IMR-90 (cell line): ENCODE results near the gene MELTF. TPM values are rescaled to one million over a fixed set of nuclear protein-coding genes. Genes with fewer than 3 reads are reported as not detected.
"Not testable (repeated sequence)": the region's sequence is repeated elsewhere in the genome, so short reads cannot be mapped to it uniquely, and the experiment has no call there.

Experiments used
- ATAC-seq: fragments of 200-7000 bp; cut with Tn5 transposase; 2 replicates; pipeline ENCODE4 v1.9.1; 2020; ENCODE audit warnings: low read depth, mild to moderate bottlenecking, moderate library complexity
- BruUV-seq: library from RNA; stranded (reverse); fragments of 400-500 nt; replicated peaks from 2 replicates; lab custom pipeline; 2021; lab: Mats Ljungman, UMichigan
- CTCF ChIA-PET: fragments of 300-600 bp; formaldehyde crosslinking; extraction: SDS; loops from one replicate; lab custom pipeline; 2021; ENCODE audit warnings: antibody characterized with exemption; lab: Yijun Ruan, JAX
- POLR2A ChIA-PET: fragments of 300-600 bp; sonication (Branson Sonifier 250); formaldehyde crosslinking; loops from one replicate; lab custom pipeline; 2022; ENCODE audit warnings: antibody characterized with exemption; ENCODE audit not compliant: unreplicated experiment; lab: Charles Lee
- DNase-seq: peaks from one replicate; pipeline ENCODE4 v3.0.0; 2013
- H2AFZ ChIP-seq: replicated peaks from 2 replicates; pipeline ENCODE3; 2013; ENCODE audit warnings: low read length, mild to moderate bottlenecking; ENCODE audit not compliant: poor library complexity
- H2AK5ac ChIP-seq: 2 replicates; pipeline ENCODE4 v1.6.1; 2013; ENCODE audit warnings: low read depth, low read length, inconsistent platforms
- H2AK9ac ChIP-seq: replicated peaks from 2 replicates; pipeline ENCODE3; 2013; ENCODE audit warnings: mild to moderate bottlenecking, low read depth, low read length, moderate library complexity; ENCODE audit not compliant: poor library complexity
- H2BK120ac ChIP-seq: 2 replicates; pipeline ENCODE4 v1.6.1; 2013; ENCODE audit warnings: low read depth, low read length, inconsistent platforms
- H2BK15ac ChIP-seq: 3 replicates; pipeline ENCODE4 v1.6.1; 2013; ENCODE audit warnings: low read depth, low read length, inconsistent platforms
- H2BK20ac ChIP-seq: 2 replicates; pipeline ENCODE4 v1.6.1; 2013; ENCODE audit warnings: low read depth, mild to moderate bottlenecking, inconsistent platforms, low read length, moderate library complexity
- H2BK5ac ChIP-seq: 2 replicates; pipeline ENCODE4 v1.6.1; 2013; ENCODE audit warnings: mild to moderate bottlenecking, low read depth, low read length, inconsistent platforms; ENCODE audit not compliant: poor library complexity, severe bottlenecking
- H3K14ac ChIP-seq: replicated peaks from 2 replicates; pipeline ENCODE4 v1.6.1; 2013; ENCODE audit warnings: low read depth, low read length, inconsistent platforms
- H3K18ac ChIP-seq: 2 replicates; pipeline ENCODE4 v1.6.1; 2013; ENCODE audit warnings: low read depth, low read length, control low read depth
- H3K23ac ChIP-seq: 2 replicates; pipeline ENCODE4 v1.6.1; 2013; ENCODE audit warnings: low read depth, low read length, inconsistent platforms
- H3K27ac ChIP-seq: 2 replicates; pipeline ENCODE4 v1.5.1; 2013; ENCODE audit warnings: mild to moderate bottlenecking, control low read depth, low read length; ENCODE audit not compliant: insufficient read depth
- H3K27me3 ChIP-seq: 2 replicates; pipeline ENCODE4 v1.6.1; 2013; ENCODE audit warnings: low read length; ENCODE audit not compliant: control insufficient read depth, insufficient read depth
- H3K36me3 ChIP-seq: 2 replicates; pipeline ENCODE4 v1.6.1; 2013; ENCODE audit warnings: low read length, mixed read lengths; ENCODE audit not compliant: control insufficient read depth, insufficient read depth
- H3K4ac ChIP-seq: 2 replicates; pipeline ENCODE4 v1.6.1; 2013; ENCODE audit warnings: low read depth, low read length, inconsistent platforms
- H3K4me1 ChIP-seq: 2 replicates; pipeline ENCODE4 v1.6.1; 2013; ENCODE audit warnings: low read length, mixed read lengths; ENCODE audit not compliant: control insufficient read depth, insufficient read depth
- H3K4me2 ChIP-seq: 2 replicates; pipeline ENCODE4 v1.6.1; 2013; ENCODE audit warnings: low read depth, mild to moderate bottlenecking, control low read depth, low read length, moderate library complexity
- H3K4me3 ChIP-seq: 2 replicates; pipeline ENCODE4 v1.5.1; 2013; ENCODE audit warnings: low read depth, mild to moderate bottlenecking, control low read depth, low read length, moderate library complexity; ENCODE audit not compliant: insufficient read depth
- H3K56ac ChIP-seq: 2 replicates; pipeline ENCODE4 v1.6.1; 2013; ENCODE audit warnings: low read length, inconsistent platforms; ENCODE audit not compliant: insufficient read depth; ENCODE audit errors: extremely low read depth
- H3K79me1 ChIP-seq, 2 experiments: 2 replicates each; pipeline ENCODE4 v1.6.1; 2013; ENCODE audit warnings: low read length in 2 of 2, inconsistent platforms in 1 of 2, low read depth in 1 of 2
- H3K9ac ChIP-seq: 2 replicates; pipeline ENCODE4 v1.6.1; 2013; ENCODE audit warnings: low read depth, low read length, control low read depth
- H3K9me1 ChIP-seq: 2 replicates; pipeline ENCODE4 v1.6.1; 2013; ENCODE audit warnings: low read length, inconsistent platforms; ENCODE audit not compliant: insufficient read depth
- H3K9me3 ChIP-seq: 2 replicates; pipeline ENCODE4 v1.6.1; 2013; ENCODE audit warnings: low read length; ENCODE audit not compliant: control insufficient read depth, insufficient read depth
- H4K20me1 ChIP-seq: 2 replicates; pipeline ENCODE4 v1.6.1; 2013; ENCODE audit warnings: low read length, inconsistent platforms; ENCODE audit not compliant: insufficient read depth
- H4K5ac ChIP-seq: 2 replicates; pipeline ENCODE4 v1.6.1; 2013; ENCODE audit warnings: mild to moderate bottlenecking, low read depth, low read length, control low read depth
- H4K8ac ChIP-seq, 2 experiments: 2 replicates each; pipeline ENCODE4 v1.6.1; 2013; ENCODE audit warnings: low read depth in 2 of 2, low read length in 2 of 2, control low read depth in 1 of 2, inconsistent platforms in 1 of 2
- H4K91ac ChIP-seq: 2 replicates; pipeline ENCODE4 v1.6.1; 2013; ENCODE audit warnings: low read depth, low read length, inconsistent platforms; ENCODE audit not compliant: insufficient read depth
- WGBS, 2 experiments: methylation state at CpG; one replicate each; pipeline versions ENCODE4 v1.1.5 to v1.1.7; 2013; ENCODE audit warnings: missing lambda C conversion rate in 2 of 2; ENCODE audit not compliant: insufficient read length in 1 of 2; ENCODE audit errors: extremely low coverage in 2 of 2; 5-methylcytosine and 5-hydroxymethylcytosine counted together
- dilution Hi-C: fragments of 300-500 bp; cut with HindIII; formaldehyde crosslinking; loops from one replicate; pipeline ENCODE4 v1.14.3; 2018; ENCODE audit warnings: low sequenced_read_pairs; ENCODE audit not compliant: unreplicated experiment
- in situ Hi-C: fragments of 300-500 bp; cut with MboI; formaldehyde crosslinking; loops from 3 replicates; pipeline ENCODE4 v1.14.3; 2019; ENCODE audit warnings: low sequenced_read_pairs, inconsistent platforms, mixed read lengths
- intact Hi-C: fragments of 100-400 bp; cut with micrococcal nuclease; formaldehyde crosslinking; loops from 2 replicates; pipeline ENCODE4 v1.10.0; 2022
- polyA plus RNA-seq, 3 experiments: library from polyadenylated mRNA; depleted of rRNA; stranded (reverse); fragments of >200 nt; gene quantifications; 2 replicates each; pipeline ENCODE4 v1.2.3, GENCODE V29; 2012; ENCODE audit warnings: low replicate concordance in 1 of 3
- total RNA-seq: library from RNA; depleted of rRNA; stranded (reverse); fragments of >200 nt; gene quantifications from 2 replicates; pipeline ENCODE4 v1.2.3, GENCODE V29; 2012

Gene MELTF
- total and polyA plus RNA-seq, 2 of the 4 experiments (the other 2 are of a cell fraction): 0.18 to 0.50 TPM

GRCh38 chr3:197033764-197034163 lies 4.1 kb upstream of the MELTF start:
- H4K5ac ChIP-seq, H3K23ac ChIP-seq, H3K9me3 ChIP-seq, POLR2A ChIA-PET, in situ Hi-C loops, H3K14ac ChIP-seq, H3K4me3 ChIP-seq, H2BK120ac ChIP-seq, H2AK9ac ChIP-seq, intact Hi-C loops, H2AFZ ChIP-seq, H4K8ac ChIP-seq, H4K20me1 ChIP-seq, H2AK5ac ChIP-seq, H3K9ac ChIP-seq, H2BK20ac ChIP-seq, ATAC-seq, BruUV-seq, H3K36me3 ChIP-seq, H3K4ac ChIP-seq, H2BK15ac ChIP-seq, H3K4me1 ChIP-seq, H3K56ac ChIP-seq, H2BK5ac ChIP-seq, dilution Hi-C loops, H3K79me1 ChIP-seq, H3K18ac ChIP-seq, CTCF ChIA-PET, H3K4me2 ChIP-seq, DNase-seq, H4K91ac ChIP-seq, H3K27ac ChIP-seq: not testable (repeated sequence)
- peaks cover 14% of the 10 kb centered on the region for H3K9me1 ChIP-seq
- peaks cover 13% of the 10 kb centered on the region for H3K27me3 ChIP-seq
- WGBS, 2 experiments: 85% methylated on average over 2 of the region's 3 CpGs; no CpG with 5 or more reads in 1 of the 2 experiments
